Neural progenitor cell (in vitro differentiated cells): ENCODE data around the gene FAM98B. TPM values are rescaled to one million over a fixed set of nuclear protein-coding genes. Genes with fewer than 3 reads are reported as not detected.

Experiments used
- DNase-seq: peaks from one replicate; pipeline ENCODE4 v3.0.0-alpha.2; 2016; ENCODE audit warnings: low spot score
- H2AFZ ChIP-seq: fragments of 200-600 bp; sonication (generic); replicated peaks from 2 replicates; pipeline ENCODE4 v1.6.1; 2016; ENCODE audit warnings: antibody characterized with exemption
- H3F3A ChIP-seq: fragments of 200-600 bp; sonication (generic); 2 replicates; pipeline ENCODE4 v1.6.1; 2016; ENCODE audit warnings: antibody characterized with exemption, low read depth
- H3K27ac ChIP-seq: fragments of 200-600 bp; sonication (generic); 2 replicates; pipeline ENCODE4 v1.5.1; 2016; ENCODE audit warnings: mild to moderate bottlenecking
- H3K27me3 ChIP-seq: fragments of 200-600 bp; sonication (generic); 2 replicates; pipeline ENCODE4 v1.6.1; 2016; ENCODE audit warnings: mild to moderate bottlenecking, moderate library complexity
- H3K36me3 ChIP-seq: fragments of 200-600 bp; sonication (generic); 2 replicates; pipeline ENCODE4 v1.5.1; 2016
- H3K4me1 ChIP-seq: fragments of 200-600 bp; sonication (generic); 2 replicates; pipeline ENCODE4 v1.6.1; 2016; ENCODE audit warnings: mixed run types
- H3K4me2 ChIP-seq: fragments of 200-600 bp; sonication (generic); 2 replicates; pipeline ENCODE4 v1.6.1; 2016
- H3K4me3 ChIP-seq: fragments of 200-600 bp; sonication (generic); 2 replicates; pipeline ENCODE4 v1.5.1; 2016
- H3K79me2 ChIP-seq: fragments of 200-600 bp; sonication (generic); 2 replicates; pipeline ENCODE4 v1.6.1; 2016; ENCODE audit warnings: low read depth
- H3K9ac ChIP-seq: fragments of 200-600 bp; sonication (generic); 2 replicates; pipeline ENCODE4 v1.6.1; 2016
- H3K9me3 ChIP-seq: fragments of 200-600 bp; sonication (generic); 2 replicates; pipeline ENCODE4 v1.5.1; 2016; ENCODE audit warnings: low read depth
- H4K20me1 ChIP-seq: fragments of 200-600 bp; sonication (generic); 2 replicates; pipeline ENCODE4 v1.6.1; 2016; ENCODE audit warnings: low read depth
- H3K27ac Mint-ChIP-seq: 3 replicates; pipeline ENCODE4 v1.8.0; 2021; ENCODE audit warnings: mixed read lengths
- H3K27me3 Mint-ChIP-seq: 2 replicates; pipeline ENCODE4 v1.8.0; 2022; ENCODE audit warnings: low read depth, mild to moderate bottlenecking, inconsistent platforms, moderate library complexity, mixed read lengths; ENCODE audit not compliant: insufficient read depth
- H3K36me3 Mint-ChIP-seq: 3 replicates; pipeline ENCODE4 v1.8.0; 2021; ENCODE audit warnings: mixed read lengths
- H3K4me1 Mint-ChIP-seq: 3 replicates; pipeline ENCODE4 v1.8.0; 2021; ENCODE audit warnings: mixed read lengths
- H3K4me3 Mint-ChIP-seq: 3 replicates; pipeline ENCODE4 v1.8.0; 2021; ENCODE audit warnings: mild to moderate bottlenecking, moderate library complexity, mixed read lengths
- H3K9me3 Mint-ChIP-seq: 3 replicates; pipeline ENCODE4 v1.8.0; 2020; ENCODE audit warnings: mixed read lengths
- CTCF ChIP-seq: fragments of 200-600 bp; sonication (generic); IDR thresholded peaks from 2 replicates; pipeline ENCODE4 v1.5.1; 2017; ENCODE audit warnings: antibody characterized with exemption, mild to moderate bottlenecking
- EZH2 ChIP-seq: fragments of 200-600 bp; sonication (generic); IDR thresholded peaks from 2 replicates; pipeline ENCODE4 v1.6.1; 2017; ENCODE audit warnings: antibody characterized with exemption, mild to moderate bottlenecking, moderate library complexity
- EZH2phosphoT487 ChIP-seq: fragments of 200-600 bp; sonication (generic); IDR thresholded peaks from 2 replicates; pipeline ENCODE4 v1.6.1; 2017; ENCODE audit warnings: antibody characterized with exemption
- total RNA-seq: library from RNA; depleted of rRNA; stranded (reverse); fragments of >200 nt; gene quantifications from 2 replicates; pipeline ENCODE4 v1.2.3, GENCODE V29; 2015; ENCODE audit warnings: low replicate concordance

Gene FAM98B
- total RNA-seq, 1 donor from 2014 or later = 31.4 TPM

GRCh38 chr15:38528294-38528693 lies 74.4 kb downstream of the FAM98B start:
- Histone ChIP-seq H4K20me1 (no peaks in the 10 kb centered on the region), H3K27me3 (no peaks in the 10 kb centered on the region), H3K4me3 (no peak overlapping the region), H3K4me2 (no peak overlapping the region), H2AFZ (no peak overlapping the region), H3F3A (no peaks in the 10 kb centered on the region), H3K27ac (no peak overlapping the region), H3K4me1 (no peaks in the 10 kb centered on the region), H3K79me2 (no peaks in the 10 kb centered on the region), H3K36me3 (no peaks in the 10 kb centered on the region), H3K9ac (no peak overlapping the region), H3K9me3 (no peaks in the 10 kb centered on the region)
- Mint-ChIP-seq H3K27me3 (peaks cover 2% of the 10 kb centered on the region), H3K4me1 (peaks cover 15% of the 10 kb centered on the region), H3K4me3 (no peak overlapping the region), H3K9me3 (no peaks in the 10 kb centered on the region), H3K36me3 (peaks cover under 1% of the 10 kb centered on the region), H3K27ac (no peak overlapping the region)
- TF ChIP-seq EZH2phosphoT487 (no peak), CTCF (no peak), EZH2 (no peak)
- DNase-seq = no peak

GRCh38 chr15:38530113-38530512 lies 76.2 kb downstream of the FAM98B start:
- H3K27ac ChIP-seq = no peak overlapping the region
- H3K4me3 Mint-ChIP-seq = no peak overlapping the region
- DNase-seq = no peak
- H3K36me3 Mint-ChIP-seq = peaks cover 2% of the 10 kb centered on the region
- no peak overlapping the region for H3K9ac ChIP-seq
- H3K27me3 Mint-ChIP-seq = peaks cover 4% of the 10 kb centered on the region
- no peak overlapping the region for H2AFZ ChIP-seq
- TF ChIP-seq EZH2phosphoT487 (no peak), CTCF (no peak), EZH2 (no peak)
- H3K27ac Mint-ChIP-seq = no peak overlapping the region
- H3K36me3 ChIP-seq = no peaks in the 10 kb centered on the region
- H3K4me1 Mint-ChIP-seq = peaks cover 21% of the 10 kb centered on the region
- H3K9me3 ChIP-seq = no peaks in the 10 kb centered on the region
- no peaks in the 10 kb centered on the region for H3K27me3 ChIP-seq
- H3K79me2 ChIP-seq = no peaks in the 10 kb centered on the region
- H4K20me1 ChIP-seq = no peaks in the 10 kb centered on the region
- H3K4me2 ChIP-seq = no peak overlapping the region
- no peaks in the 10 kb centered on the region for H3K9me3 Mint-ChIP-seq
- H3K4me1 ChIP-seq = peaks cover 5% of the 10 kb centered on the region
- no peak overlapping the region for H3K4me3 ChIP-seq
- H3F3A ChIP-seq = no peaks in the 10 kb centered on the region

GRCh38 chr15:38531509-38531908 lies 77.6 kb downstream of the FAM98B start:
- H3K27me3 Mint-ChIP-seq = peaks cover 8% of the 10 kb centered on the region

More at GRCh38 chr15:38531509-38531908, 77.6 kb downstream of the FAM98B start:
- TF ChIP-seq EZH2 (no peak), CTCF (no peak), EZH2phosphoT487 (no peak)
- peaks cover 2% of the 10 kb centered on the region for H3K36me3 Mint-ChIP-seq
- Histone ChIP-seq H3K27ac (no peak overlapping the region), H3K36me3 (no peaks in the 10 kb centered on the region), H3K9me3 (no peaks in the 10 kb centered on the region), H3K9ac (no peak overlapping the region), H3F3A (no peaks in the 10 kb centered on the region), H4K20me1 (no peaks in the 10 kb centered on the region), H3K4me1 (peaks cover 5% of the 10 kb centered on the region), H3K4me3 (no peak overlapping the region), H3K27me3 (no peaks in the 10 kb centered on the region), H3K4me2 (no peak overlapping the region), H2AFZ (no peak overlapping the region), H3K79me2 (no peaks in the 10 kb centered on the region)
- H3K9me3 Mint-ChIP-seq = no peaks in the 10 kb centered on the region
- peak overlapping the region; percentile 14 for H3K27ac Mint-ChIP-seq
- DNase-seq = no peak
- H3K4me1 Mint-ChIP-seq = peaks cover 21% of the 10 kb centered on the region
- H3K4me3 Mint-ChIP-seq = no peak overlapping the region
